ENCODE measurements around the gene ACOT7. TPM values are rescaled to one million over a fixed set of nuclear protein-coding genes. Genes with fewer than 3 reads are reported as not detected.

ACOT7 gene
- total RNA-seq, 2 experiments from 2014 or later = 101 TPM

DNA sequence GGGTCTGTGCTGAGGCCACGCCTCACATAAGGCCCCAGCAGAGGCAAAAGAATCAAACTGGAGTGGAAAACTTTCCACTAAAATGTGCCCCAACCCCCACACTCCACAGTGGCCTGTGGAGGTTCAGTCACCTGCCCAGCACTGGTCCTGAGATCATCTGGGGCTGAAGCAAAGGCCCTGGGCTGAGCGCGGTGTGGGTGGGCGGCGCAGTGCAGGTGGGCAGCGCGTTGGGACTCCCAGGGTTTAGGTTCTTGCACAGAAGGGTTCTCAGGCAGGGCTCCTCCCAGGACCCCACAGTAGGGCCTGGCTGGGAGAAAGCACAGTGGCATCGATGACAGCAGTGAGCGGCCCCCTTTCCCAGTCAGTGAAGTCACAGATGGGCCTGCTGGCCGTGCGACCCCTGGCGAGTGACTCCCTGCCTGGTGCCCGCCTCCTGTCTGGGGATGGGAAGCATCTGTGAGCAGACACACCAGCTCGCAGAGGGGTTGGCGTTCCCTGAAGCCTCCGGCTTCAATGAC is 118.9 kb downstream of the ACOT7 start:
- Mint-ChIP-seq H3K4me3 (no peak overlapping the region), H3K27ac (no peak overlapping the region), H3K4me1 (no peaks in the 10 kb centered on the region), H3K36me3 (ENCODE audit: low read depth) (no peaks in the 10 kb centered on the region), H3K9me3 (no peaks in the 10 kb centered on the region), H3K27me3 (no peaks in the 10 kb centered on the region)
- ChIA-PET POLR2A (no interaction called here), CTCF (no interaction called here)
- no peak for DNase-seq

DNA sequence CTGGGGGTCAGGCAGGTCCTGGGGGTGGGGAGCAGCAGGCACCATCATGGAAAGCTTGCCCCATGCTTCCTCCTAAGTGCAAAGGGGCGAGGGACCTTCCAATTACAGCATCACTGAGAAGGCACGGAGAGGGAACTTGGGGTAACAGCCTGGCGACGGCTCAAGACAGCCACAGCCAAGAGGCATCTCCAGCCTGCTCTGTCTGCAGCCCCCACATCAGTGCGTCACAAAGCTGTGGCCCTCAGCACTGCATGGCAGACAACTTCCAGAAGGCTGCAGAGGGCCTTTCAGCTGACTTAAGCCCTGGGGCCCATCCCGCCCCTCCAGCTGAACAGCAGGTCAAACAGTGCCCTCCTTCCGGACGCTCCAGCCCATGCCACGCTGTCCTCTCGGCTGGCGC is 119.5 kb downstream of the ACOT7 start:
- DNase-seq = no peak
- ChIA-PET CTCF (no interaction called here), POLR2A (no interaction called here)
- Mint-ChIP-seq H3K27me3 (no peaks in the 10 kb centered on the region), H3K9me3 (no peaks in the 10 kb centered on the region), H3K27ac (no peak overlapping the region), H3K4me1 (no peaks in the 10 kb centered on the region), H3K36me3 (ENCODE audit: low read depth) (no peaks in the 10 kb centered on the region), H3K4me3 (no peak overlapping the region)

DNA sequence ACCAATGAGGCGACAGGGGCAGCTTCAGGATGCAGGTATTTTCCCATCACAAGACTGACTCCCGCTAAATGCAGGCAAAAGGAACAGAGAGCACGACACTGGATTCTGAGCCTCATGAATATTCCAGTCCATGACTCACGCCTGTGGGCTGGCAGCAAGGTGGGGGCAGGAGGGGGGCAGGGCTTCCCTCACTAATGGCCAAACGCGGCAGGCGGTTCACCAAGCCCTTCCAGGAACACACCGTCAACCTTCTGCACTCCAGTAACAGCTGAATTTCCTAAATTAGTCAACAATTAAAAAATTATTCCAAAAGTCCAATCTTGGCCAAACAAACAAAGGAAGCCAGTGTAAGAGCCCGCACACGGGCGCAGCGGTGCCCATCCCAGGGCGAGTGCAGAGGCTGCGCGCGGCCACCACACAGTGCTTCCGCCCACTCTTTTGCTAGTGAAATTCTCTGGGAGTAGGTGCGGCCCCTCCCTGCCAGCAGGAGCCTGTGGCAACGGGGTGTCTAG is 120.1 kb downstream of the ACOT7 start:
- no peak overlapping the region for H3K27ac Mint-ChIP-seq
- no peaks in the 10 kb centered on the region for H3K9me3 Mint-ChIP-seq
- H3K36me3 Mint-ChIP-seq (ENCODE audit: low read depth) = no peaks in the 10 kb centered on the region
- no peaks in the 10 kb centered on the region for H3K27me3 Mint-ChIP-seq
- H3K4me1 Mint-ChIP-seq = no peaks in the 10 kb centered on the region
- no peak for DNase-seq
- CTCF ChIA-PET = no interaction called here
- H3K4me3 Mint-ChIP-seq = no peak overlapping the region
- POLR2A ChIA-PET = no interaction called here

DNA sequence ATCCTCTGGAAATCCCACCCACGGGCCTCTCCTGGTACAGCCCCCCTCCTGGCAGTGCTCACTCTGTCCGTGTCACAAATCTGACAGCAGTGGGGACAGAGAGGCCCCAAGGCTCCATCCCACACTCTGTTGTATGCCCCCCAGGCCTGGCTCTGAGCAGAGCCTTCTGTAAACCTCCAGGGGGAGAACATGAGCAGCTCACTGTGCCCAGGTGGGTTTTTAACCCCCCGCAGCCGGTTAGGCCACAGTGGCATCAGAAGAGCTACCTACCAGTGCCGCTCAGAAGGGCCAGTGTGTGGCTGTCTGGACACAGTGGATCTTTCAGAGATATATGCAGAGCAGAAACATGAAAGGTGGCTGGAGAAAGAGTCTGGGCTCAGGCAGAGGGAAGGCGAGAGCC is 120.7 kb downstream of the ACOT7 start:
- ChIA-PET CTCF (no interaction called here), POLR2A (no interaction called here)
- no peak for DNase-seq
- no peak overlapping the region for H3K4me3 Mint-ChIP-seq
- no peaks in the 10 kb centered on the region for H3K9me3 Mint-ChIP-seq
- no peaks in the 10 kb centered on the region for H3K36me3 Mint-ChIP-seq (ENCODE audit: low read depth)
- no peak overlapping the region for H3K27ac Mint-ChIP-seq
- no peaks in the 10 kb centered on the region for H3K27me3 Mint-ChIP-seq
- no peaks in the 10 kb centered on the region for H3K4me1 Mint-ChIP-seq

DNA sequence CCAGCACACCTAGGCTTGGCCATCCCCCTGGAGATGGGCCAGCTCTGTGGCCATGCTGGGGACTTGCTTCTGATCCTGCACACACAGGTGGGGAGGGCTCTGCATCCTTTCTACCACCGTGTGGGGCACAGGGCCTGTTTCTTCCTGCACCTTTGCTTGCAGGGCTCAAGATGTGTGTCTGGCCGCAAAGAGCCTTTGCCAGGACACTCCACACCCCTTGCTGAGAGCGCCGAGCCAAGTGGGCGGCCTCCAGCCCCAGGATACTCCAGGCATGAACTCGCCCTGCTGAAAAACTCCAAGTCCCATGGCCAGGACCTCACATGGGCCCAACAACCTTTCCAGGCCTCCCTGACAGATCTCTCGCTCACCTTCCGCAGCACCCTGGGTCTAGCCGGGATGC is 121.1 kb downstream of the ACOT7 start:
- H3K27me3 Mint-ChIP-seq = no peaks in the 10 kb centered on the region
- H3K9me3 Mint-ChIP-seq = no peaks in the 10 kb centered on the region
- H3K4me1 Mint-ChIP-seq = no peaks in the 10 kb centered on the region
- no peaks in the 10 kb centered on the region for H3K36me3 Mint-ChIP-seq (ENCODE audit: low read depth)
- ChIA-PET POLR2A (no interaction called here), CTCF (no interaction called here)
- no peak for DNase-seq
- H3K27ac Mint-ChIP-seq = no peak overlapping the region
- no peak overlapping the region for H3K4me3 Mint-ChIP-seq

DNA sequence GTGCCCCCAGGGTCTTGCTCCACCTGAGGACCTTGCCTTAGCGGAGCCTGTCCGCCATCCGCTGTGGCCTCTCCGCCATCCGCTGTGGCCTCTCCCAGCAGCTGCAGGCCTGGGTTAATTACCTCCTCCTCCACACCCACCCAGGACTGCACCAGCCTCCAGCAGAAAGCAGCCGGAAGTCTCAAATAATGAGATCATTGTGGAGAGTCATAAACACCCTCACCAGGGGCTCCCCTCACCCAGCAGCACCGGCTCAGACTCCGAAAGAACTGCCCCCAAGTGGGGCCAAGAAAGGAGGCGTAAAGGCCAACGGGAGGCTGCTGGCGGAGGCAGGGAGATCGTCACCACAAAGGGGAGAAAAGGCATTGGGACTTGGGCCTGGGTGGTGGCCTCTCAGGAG is 122.0 kb downstream of the ACOT7 start:
- H3K4me3 Mint-ChIP-seq = no peak overlapping the region
- no peaks in the 10 kb centered on the region for H3K4me1 Mint-ChIP-seq
- H3K27me3 Mint-ChIP-seq = no peaks in the 10 kb centered on the region
- no peaks in the 10 kb centered on the region for H3K36me3 Mint-ChIP-seq (ENCODE audit: low read depth)
- ChIA-PET CTCF (no interaction called here), POLR2A (no interaction called here)
- DNase-seq = no peak
- H3K9me3 Mint-ChIP-seq = no peaks in the 10 kb centered on the region
- H3K27ac Mint-ChIP-seq = no peak overlapping the region

DNA sequence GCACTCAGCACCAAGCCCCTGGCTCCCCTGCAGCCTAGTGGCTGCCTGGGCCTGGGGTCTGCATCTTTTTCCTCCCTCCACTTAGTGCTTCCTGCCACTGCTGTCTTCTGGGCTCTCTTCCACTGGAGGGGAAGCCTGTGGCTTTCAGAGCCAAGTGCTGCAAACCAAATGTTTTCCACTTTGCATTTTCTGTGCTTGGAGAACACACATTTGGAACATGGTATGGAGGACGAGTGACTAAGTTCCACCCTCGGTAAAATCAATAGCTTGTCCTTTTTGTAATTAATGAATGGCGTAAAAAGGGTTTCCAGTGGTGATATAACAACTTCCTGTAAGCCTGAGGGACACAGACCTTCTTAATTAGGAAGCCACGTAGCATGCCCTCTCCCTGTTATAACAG is 122.6 kb downstream of the ACOT7 start:
- Mint-ChIP-seq H3K36me3 (ENCODE audit: low read depth) (no peaks in the 10 kb centered on the region), H3K27ac (no peak overlapping the region), H3K27me3 (no peaks in the 10 kb centered on the region), H3K9me3 (no peaks in the 10 kb centered on the region), H3K4me3 (no peak overlapping the region), H3K4me1 (no peaks in the 10 kb centered on the region)
- ChIA-PET CTCF (no interaction called here), POLR2A (no interaction called here)
- DNase-seq = no peak

DNA sequence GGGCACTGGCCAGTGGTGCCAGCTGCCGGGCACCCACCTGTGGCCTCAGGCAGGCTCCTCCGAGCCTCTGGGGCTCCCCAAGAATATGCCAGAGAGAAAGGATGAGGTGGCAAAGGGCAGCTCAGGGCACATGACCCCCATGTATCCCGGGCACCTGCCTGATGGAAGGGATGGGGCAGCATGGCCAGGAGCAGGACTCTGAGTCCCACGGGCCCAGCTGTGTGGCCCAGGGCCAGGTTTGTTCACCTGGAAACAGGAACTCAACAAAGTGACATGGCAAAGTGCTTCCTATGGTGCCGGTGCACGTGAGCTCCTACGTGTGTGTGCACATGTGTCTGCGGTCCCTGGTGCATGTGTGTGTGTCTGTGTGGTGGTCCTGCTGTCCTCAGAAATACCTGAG is 123.2 kb downstream of the ACOT7 start:
- H3K27ac Mint-ChIP-seq = no peak overlapping the region
- no peak overlapping the region for H3K4me3 Mint-ChIP-seq
- H3K9me3 Mint-ChIP-seq = no peaks in the 10 kb centered on the region
- DNase-seq = no peak
- CTCF ChIA-PET = no interaction called here
- POLR2A ChIA-PET = no interaction called here
- no peaks in the 10 kb centered on the region for H3K4me1 Mint-ChIP-seq
- H3K27me3 Mint-ChIP-seq = no peaks in the 10 kb centered on the region
- no peaks in the 10 kb centered on the region for H3K36me3 Mint-ChIP-seq (ENCODE audit: low read depth)

DNA sequence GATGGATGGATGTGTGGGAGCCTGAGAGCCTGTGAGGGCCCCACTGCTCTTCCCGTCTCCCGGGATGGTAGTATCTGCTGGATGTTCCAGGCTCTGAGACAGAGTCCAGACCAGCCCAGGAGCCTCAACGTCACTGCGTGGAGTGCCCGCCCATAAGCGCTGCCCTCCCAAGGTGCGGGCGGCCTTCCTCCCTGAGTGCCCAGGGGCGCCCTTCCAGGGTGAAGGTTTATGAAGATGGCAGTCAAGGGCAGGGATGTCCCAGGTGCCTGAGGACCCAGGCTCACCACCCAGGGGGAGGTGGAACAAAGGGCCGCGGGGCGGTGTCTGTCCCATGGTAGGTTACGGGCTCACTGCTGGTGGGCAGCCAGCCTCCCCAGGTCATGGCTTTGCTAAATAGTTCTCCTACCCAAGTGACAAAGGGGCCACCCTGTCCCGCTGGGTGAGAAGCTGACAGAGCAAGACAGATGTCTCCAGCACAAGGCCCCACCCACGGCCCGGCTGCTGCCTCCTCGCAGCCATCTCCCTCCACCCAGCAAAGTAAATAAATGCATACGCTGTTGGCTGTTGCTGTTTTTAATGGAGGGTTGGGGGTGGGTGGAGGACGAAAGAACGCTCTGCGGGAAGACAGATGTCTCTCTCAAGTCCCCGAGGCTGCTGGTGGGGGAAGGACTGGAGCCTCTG is 123.7 kb downstream of the ACOT7 start:
- ChIA-PET CTCF (no interaction called here), POLR2A (no interaction called here)
- Mint-ChIP-seq H3K9me3 (no peaks in the 10 kb centered on the region), H3K27me3 (no peaks in the 10 kb centered on the region), H3K36me3 (ENCODE audit: low read depth) (no peaks in the 10 kb centered on the region), H3K4me1 (no peaks in the 10 kb centered on the region), H3K27ac (no peak overlapping the region), H3K4me3 (no peak overlapping the region)
- DNase-seq = no peak

DNA sequence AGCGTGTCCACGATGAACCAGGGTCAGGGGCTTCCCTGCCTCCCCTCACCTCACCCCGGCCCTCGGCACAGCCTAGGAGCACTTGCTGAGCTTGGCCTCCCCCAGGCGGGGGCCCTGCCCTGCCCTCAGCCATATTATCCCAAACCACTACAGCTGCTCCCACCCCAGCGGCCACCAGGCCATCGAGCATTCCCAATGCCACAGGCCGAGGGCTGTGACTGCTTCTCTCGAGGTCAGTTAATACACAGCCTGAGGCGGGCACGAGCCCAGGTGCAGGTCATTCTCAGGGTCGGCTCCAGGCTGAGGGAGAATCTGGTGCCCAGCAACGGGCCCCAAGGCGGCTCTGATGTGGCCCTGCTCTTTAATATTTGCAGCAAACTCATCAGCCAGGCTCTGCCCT is 124.3 kb downstream of the ACOT7 start:
- Mint-ChIP-seq H3K9me3 (no peaks in the 10 kb centered on the region), H3K27ac (no peak overlapping the region), H3K36me3 (ENCODE audit: low read depth) (no peaks in the 10 kb centered on the region), H3K4me1 (no peaks in the 10 kb centered on the region), H3K4me3 (no peak overlapping the region), H3K27me3 (no peaks in the 10 kb centered on the region)
- DNase-seq = no peak
- ChIA-PET POLR2A (no interaction called here), CTCF (no interaction called here)

DNA sequence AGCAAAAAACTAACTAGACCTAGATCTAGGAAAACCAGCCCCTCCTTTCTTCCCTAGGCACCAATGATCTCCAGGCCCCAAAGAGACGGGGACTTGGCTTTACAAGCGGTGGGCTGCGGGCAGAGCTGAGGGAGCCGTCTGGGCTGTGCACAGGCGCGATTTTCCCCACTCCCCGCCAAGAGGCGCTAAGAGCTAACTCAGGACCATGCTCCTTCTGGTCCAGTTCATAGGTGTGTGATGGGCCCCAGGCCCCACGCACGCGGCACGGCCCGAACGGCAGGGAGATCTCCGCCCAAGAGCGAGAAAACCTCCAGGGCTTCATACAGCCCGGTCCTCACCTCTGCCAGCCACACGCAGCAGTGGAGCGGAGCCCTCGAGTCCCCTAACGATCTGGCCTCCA is 125.2 kb downstream of the ACOT7 start:
- ChIA-PET POLR2A (interaction anchor here (0.6 kb wide), 1 partner anchor 258 kb away, joined by 4 read pairs; no protein-coding TSS in a partner anchor), CTCF (no interaction called here)
- DNase-seq = no peak
- H3K27ac Mint-ChIP-seq = no peak overlapping the region
- no peaks in the 10 kb centered on the region for H3K4me1 Mint-ChIP-seq
- no peaks in the 10 kb centered on the region for H3K27me3 Mint-ChIP-seq
- no peak overlapping the region for H3K4me3 Mint-ChIP-seq
- no peaks in the 10 kb centered on the region for H3K36me3 Mint-ChIP-seq (ENCODE audit: low read depth)
- no peaks in the 10 kb centered on the region for H3K9me3 Mint-ChIP-seq

DNA sequence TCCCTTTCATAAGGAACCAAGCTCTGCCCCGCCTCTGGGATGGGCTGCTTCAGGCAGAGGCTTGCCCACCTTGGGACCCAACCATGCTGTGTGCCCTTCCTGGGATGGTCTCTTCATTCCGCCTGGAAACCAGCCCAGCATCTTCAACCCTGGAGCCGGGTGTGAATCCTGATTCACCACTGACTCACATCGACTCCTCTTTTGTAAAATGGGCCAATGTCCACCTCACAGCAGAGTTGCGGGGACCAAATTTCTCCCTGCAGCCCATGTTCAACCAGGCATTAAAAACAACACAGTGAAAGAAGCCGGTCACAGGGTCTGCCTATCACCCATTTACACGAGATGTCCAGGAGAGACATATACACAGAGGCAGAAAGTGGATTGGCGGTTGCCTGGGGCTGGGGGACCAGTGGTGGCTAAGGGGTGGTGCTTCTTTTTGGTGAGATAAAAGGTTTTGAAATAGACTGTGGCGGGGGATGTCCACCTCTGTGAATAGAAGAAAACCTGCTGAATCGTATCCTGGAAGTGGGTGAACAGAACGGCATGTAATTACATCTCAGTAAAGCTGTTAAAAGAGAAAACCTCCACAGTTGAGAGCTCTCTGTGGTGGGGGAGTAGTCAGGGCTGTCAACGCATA is 125.8 kb downstream of the ACOT7 start:
- no peaks in the 10 kb centered on the region for H3K36me3 Mint-ChIP-seq (ENCODE audit: low read depth)
- no peak overlapping the region for H3K4me3 Mint-ChIP-seq
- no peak for DNase-seq
- ChIA-PET POLR2A (interaction anchor here (0.6 kb wide), 1 partner anchor 259 kb away, joined by 4 read pairs; no protein-coding TSS in a partner anchor), CTCF (interaction anchor here (0.5 kb wide), 1 partner anchor 31 kb away, joined by 4 read pairs; no protein-coding TSS in a partner anchor)
- no peaks in the 10 kb centered on the region for H3K4me1 Mint-ChIP-seq
- no peak overlapping the region for H3K27ac Mint-ChIP-seq
- no peaks in the 10 kb centered on the region for H3K9me3 Mint-ChIP-seq
- no peaks in the 10 kb centered on the region for H3K27me3 Mint-ChIP-seq

DNA sequence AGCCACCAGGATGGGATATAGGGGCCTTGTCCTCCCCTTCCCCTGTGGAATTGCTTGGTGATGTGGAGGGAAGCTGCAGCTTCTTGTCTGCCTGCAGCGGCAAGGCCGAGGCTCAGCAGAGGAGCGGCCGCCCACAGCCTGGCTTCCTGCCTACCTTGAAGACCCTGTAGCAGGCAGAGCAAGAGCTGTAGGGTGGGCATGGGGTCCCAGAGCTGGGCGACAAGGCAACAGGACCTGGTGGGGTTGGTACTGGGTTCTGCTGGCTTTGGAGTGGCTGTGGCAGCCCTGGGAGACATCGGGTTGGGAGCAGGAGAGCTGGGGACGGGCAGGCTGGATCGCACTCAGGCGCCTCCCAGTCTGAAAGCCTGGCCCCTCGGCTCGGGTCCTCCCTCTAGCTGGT is 126.9 kb downstream of the ACOT7 start:
- H3K4me3 Mint-ChIP-seq = no peak overlapping the region
- peaks cover 4% of the 10 kb centered on the region for H3K4me1 Mint-ChIP-seq
- H3K9me3 Mint-ChIP-seq = no peaks in the 10 kb centered on the region
- POLR2A ChIA-PET = no interaction called here
- H3K27me3 Mint-ChIP-seq = peaks cover 4% of the 10 kb centered on the region
- no peak overlapping the region for H3K27ac Mint-ChIP-seq
- no peaks in the 10 kb centered on the region for H3K36me3 Mint-ChIP-seq (ENCODE audit: low read depth)
- no peak for DNase-seq
- CTCF ChIA-PET = interaction anchor here (1.0 to 1.8 kb wide), 2 partner anchors 20 to 22 kb away, joined by 5 to 7 read pairs; no protein-coding TSS in a partner anchor

DNA sequence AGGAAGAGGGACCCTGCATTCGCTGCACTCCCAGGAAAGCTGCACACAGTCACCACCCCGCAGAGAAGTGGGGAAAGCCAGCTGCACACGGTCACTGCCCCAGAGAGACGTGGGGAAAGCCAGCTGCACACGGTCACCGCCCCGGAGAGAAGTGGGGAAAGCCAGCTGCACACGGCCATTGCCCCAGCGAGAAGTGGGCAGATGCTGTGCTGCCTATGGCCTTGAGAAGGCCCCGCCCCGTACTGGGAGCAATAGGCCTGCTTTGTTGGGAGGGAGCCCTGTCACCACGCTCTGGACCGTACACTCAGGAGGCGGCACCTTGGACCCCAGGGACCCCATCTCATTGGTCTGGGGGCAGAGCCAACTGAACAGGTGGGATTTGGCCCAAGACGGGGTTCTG is 128.4 kb downstream of the ACOT7 start:
- Mint-ChIP-seq H3K4me3 (no peak overlapping the region), H3K9me3 (no peaks in the 10 kb centered on the region), H3K27ac (no peak overlapping the region), H3K4me1 (peaks cover 4% of the 10 kb centered on the region), H3K27me3 (peaks cover 7% of the 10 kb centered on the region), H3K36me3 (ENCODE audit: low read depth) (no peaks in the 10 kb centered on the region)
- ChIA-PET CTCF (interaction anchor here (0.7 to 1.8 kb wide), 4 partner anchors 20 to 72 kb away, joined by 3 to 7 read pairs (median 3); no protein-coding TSS in a partner anchor), POLR2A (no interaction called here)
- DNase-seq = no peak
